HG03060 (cell line): Measurements from ENCODE around the gene RHNO1.

Source experiments
- ATAC-seq: cut with Tn5 transposase; IDR thresholded peaks from one replicate; pipeline ENCODE4 v1.9.1; 2021; ENCODE audit warnings: low read depth, moderate number of reproducible peaks; ENCODE audit not compliant: unreplicated experiment

Gene RHNO1

DNA sequence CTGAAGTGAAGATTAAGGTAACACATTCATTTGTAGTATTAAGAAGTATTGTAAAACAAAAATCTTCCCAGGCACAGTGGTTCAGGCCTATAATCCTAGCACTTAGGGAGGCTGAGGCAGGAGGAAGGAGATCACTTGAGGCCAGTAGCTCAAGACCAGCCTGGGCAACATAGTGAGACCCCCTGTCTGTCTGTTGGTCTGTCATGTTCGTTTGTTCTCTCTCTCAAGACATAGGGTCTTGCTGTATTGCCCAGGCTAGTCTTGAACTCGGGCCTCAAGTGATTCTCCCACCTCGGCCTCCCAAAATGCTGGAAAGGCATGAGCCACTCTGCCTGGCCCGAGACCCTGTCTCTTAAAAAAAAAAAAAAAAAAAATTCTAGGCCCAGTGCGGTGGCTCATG lies 20.4 kb downstream of the RHNO1 start:
- ATAC-seq = no peak

DNA sequence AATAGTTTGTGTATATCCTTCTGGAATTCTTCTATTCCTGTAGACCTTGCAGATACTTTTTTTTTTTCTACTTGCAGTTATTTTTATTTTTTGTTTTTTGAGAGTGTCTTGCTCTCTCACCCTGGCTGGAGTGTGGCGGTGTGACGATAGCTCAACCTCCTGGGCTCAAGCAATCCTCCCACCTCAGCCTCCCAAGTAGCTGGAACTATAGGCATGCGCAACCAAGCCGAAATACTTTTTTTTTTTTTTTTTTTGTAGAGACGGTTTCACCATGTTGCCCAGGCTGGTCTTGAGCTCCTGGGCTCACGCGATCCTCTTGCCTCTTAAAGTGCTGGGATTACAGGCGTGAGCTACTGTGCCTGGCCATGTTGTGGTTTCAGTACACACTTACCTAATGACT lies 23.6 kb downstream of the RHNO1 start:
- ATAC-seq = no peak

DNA sequence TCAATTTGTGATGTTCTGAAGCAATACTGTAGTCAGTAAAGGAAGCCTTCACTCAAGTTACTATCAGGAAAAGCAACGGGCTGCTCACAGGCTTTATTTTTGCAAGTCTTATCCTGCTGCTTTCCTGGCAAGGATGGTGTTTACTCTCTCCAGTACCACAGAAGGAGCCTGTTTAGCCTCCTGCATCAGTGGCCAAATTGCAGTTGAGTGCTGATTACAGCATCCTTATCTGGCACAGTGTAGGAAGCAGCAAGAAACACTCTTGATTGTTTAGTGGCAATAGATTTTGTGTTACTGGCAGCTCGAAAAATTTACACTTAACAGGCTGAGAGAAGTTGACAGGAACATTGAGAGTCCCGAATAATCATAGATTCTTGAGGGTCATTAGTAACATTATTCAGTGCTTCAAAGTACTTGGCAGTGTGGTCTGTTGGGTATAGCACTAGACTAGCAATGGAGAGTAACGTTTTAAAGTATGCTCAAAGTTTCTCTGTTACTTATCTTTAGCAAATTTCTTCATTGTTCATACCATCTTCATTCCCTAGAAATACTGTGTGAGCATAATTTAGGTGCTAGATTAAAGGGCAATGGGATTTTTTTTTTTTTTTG lies 25.4 kb downstream of the RHNO1 start:
- ATAC-seq = no peak

DNA sequence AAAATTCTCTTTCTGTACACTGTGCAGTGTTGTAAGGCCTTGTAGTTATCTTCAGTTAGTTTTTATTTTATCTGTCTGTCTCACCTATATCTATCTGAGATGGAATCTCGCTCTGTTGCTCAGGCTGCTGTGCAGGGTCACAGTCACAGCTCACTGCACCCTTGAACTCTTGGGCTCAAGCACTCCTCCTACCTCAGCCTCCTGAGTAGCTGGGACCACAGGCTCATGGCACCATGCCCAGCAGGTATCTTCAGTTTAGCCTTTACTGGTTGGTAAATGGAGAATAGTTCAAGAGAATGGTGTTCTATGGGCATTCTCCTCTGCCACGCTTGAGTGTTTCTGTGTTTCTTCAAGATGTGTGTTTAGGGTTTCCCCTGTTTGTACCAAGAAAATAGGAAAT lies 27.2 kb downstream of the RHNO1 start:
- no peak for ATAC-seq

DNA sequence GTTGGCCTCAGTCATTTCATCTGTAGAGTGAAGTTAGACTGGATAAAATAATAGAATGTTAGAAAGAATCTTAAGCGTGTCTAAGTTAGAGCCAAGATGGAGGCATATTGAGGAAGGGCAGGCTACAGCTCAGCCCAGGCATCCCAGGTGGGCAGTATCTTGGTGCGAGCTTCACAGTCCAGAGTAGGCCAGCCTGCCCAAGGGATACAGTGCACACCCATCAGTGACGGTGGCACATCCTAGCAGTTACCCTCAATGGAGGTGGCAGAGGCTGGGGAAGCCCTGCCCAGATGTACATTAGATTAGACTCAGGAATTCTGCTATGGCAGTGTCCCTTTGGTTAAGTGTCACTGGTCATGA lies 35.2 kb downstream of the RHNO1 start:
- no peak for ATAC-seq

DNA sequence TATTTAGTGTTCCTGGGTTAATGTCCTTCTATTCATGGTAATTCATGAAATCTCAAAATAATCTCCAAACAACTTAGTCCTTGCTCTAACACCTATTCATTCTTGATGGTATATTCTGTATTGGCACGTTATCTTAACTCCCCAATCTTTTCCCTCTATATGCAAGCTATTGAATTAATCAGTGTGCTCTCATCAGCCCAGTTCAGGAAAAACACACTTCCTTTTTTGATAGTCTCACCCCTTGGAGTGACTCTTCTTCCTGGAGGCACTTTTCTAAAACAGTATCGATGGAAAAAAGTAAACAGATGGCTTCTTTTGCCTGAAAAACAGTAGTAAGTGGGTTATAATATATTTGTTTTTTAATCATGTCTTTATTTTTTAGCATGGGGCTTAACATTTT lies 42.2 kb downstream of the RHNO1 start:
- no peak for ATAC-seq

DNA sequence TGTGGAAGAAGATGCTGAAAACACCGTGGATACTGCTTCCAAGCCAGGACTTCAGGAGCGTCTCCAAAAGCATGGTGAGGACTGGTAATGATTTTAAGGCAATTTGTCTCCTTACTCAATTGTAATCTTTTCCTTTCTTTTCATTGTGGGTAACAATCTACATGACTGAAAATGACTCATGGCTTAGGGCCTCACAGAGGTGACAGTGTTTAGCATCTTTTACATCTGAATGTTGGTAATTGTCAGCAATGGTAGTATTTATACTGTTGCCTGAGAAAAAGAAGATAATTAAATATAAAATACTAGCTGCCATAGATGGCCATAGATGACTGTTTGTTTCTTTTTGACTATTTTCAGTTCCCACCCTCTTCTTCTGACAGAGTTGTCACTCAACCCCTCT lies 45.3 kb downstream of the RHNO1 start:
- ATAC-seq = no peak

DNA sequence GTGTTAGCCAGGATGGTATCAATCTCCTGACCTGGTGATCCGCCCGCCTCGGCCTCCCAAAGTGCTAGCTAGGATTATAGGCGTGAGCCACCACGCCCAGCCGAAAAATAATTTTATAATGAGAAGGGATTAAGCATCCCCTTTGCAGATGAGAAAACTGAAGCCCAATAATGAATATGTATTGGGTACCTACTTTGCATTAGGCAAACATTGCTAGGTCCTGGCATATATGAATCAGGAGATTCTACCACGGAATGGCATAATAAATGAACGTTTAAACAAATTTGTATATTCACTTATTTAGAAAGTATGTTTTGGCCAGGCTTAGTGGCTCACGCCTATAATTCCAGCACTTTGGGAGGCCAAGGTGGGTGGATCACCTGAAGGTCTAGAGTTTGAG lies 46.0 kb downstream of the RHNO1 start:
- ATAC-seq = no peak

DNA sequence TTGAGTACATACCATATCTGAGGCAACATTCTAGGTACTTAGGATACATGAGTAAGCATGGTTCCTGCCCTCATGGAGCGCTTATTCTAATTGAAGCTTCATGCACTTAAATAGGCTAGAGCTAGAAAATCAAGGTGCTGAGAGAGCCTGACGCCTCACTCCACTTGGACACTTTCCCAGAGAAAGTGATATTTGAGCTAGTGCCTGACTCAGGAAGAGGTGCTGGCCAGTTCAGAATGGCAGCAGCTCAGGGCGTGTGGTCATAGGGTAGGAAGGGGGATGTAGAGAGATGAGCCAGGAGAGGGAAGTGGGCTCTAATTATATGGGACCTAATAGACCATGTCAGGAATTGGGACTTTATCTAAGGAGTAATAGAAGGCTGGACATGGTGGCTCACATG lies 47.0 kb downstream of the RHNO1 start:
- ATAC-seq = no peak

DNA sequence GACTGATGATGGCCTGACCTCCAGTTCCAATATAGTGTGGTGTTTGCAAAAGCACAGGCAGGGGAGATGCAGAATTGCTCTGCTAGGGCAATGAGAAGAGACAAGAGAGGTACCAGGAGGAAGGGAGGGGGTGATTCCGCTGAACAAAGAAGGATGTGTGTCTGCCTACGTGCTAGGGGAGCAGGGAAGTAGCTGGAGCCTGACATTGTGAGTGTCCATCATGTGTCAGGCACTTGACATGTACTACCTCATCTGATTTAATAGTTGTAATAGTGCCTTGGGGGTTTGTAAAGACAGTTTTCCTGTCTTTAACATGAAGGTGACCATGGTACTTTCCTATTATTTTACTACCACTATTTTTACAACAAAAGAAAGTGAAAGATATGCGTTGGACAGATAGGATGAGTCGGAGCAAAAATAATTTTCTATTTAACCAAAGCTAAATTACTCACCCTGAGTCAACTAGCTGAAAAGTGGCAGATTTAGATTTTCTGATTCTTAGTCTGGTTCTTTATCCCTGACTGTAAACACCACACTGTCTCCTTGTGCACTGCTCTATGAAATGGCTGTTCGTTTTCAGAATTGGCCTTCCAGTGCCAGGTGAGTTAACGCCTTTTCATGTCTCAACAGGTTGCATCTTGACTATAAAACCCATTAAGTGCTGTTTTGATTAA lies 48.4 kb downstream of the RHNO1 start:
- ATAC-seq = no peak

DNA sequence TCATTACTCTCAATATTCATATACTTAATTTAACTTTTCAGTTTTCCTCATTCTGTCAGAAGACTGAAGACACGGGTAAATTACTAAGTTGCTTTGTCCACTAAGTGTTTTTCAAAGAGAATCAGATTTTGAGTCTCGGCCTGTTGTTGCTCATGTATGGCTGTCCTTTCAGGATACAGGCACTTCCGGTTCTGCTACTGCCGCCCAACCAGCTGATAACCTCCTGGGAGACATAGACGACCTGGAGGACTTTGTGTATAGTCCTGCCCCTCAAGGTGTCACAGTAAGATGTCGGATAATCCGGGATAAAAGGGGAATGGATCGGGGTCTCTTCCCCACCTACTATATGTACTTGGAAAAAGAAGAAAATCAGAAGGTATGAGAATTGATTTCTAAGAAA lies 53.8 kb downstream of the RHNO1 start:
- no peak for ATAC-seq

DNA sequence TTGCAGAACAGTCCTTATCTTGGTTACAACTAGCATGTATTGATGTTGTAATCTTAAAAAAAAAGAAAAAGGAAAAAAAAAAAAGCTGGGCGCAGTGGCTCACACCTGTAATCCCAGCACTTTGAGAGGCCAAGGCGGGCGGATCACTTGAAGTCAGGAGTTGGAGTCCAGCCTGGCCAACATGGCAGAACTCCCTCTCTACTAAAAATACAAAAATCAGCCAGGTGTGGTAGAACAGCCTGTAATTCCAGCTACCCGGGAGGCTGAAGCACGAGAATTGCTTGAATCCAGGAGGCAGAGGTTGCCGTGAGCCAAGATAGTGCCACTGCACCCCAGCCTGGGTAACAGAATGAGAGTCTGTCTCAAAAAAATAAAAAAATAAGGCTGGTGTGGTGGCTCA lies 56.6 kb downstream of the RHNO1 start:
- ATAC-seq = no peak

DNA sequence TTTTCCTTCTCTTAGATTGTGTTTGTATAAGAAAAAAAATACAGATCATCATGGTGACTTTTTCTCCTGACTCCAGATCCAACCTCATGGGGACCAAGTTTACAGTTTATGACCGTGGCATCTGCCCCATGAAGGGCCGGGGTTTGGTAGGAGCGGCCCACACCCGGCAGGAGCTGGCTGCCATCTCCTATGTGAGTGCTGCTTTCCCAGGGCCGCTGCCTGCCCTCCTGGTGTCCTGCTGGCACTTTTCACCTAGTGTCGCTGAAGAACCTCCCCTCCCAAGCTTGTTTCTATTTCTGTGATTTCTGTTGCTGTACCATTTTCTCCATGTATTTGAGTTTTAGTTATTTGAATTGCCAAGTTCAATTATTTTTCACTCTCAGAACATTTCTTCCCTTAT lies 57.3 kb downstream of the RHNO1 start:
- ATAC-seq = no peak

DNA sequence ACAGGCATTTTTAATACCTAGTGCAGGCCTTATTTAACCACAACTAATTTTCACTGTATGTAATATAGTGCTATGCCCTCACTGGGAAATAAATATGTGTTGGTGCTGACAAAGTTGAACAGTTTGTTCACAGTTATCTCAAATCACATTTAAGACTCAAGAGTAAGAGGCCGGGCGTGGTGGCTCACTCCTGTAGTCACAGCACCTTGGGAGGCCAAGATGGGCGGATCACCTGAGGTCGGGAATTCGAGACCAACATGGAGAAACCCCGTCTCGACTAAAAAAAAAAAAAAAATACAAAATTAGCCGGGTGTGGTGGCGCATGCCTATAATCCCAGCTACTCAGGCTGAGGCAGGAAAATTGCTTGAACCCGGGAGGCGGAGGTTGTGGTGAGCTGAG lies 59.3 kb downstream of the RHNO1 start:
- no peak for ATAC-seq

DNA sequence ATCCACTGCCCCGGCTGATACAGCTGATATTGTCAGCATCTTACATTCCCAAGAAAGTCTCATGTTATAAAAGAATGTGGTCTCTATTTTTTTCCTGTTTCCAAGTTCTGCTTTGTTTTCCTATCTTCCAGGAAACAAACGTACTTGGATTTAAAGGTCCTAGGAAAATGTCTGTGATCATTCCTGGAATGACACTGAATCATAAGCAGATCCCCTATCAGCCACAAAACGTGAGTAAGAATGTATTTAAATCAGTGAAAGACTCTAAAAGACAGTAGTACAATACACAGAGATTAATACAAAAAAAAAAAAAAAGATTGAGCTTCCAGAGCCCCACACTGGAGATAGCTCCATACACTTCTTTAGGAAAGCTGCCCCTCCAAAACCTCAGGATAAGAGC lies 60.5 kb downstream of the RHNO1 start:
- ATAC-seq = no peak
